ENCODE measurements around the gene CUBN. TPM values are rescaled to one million over a fixed set of nuclear protein-coding genes. Genes with fewer than 3 reads are reported as not detected.

CUBN gene
- total RNA-seq, 1 donor from 2014 or later, result 1.0 TPM

DNA sequence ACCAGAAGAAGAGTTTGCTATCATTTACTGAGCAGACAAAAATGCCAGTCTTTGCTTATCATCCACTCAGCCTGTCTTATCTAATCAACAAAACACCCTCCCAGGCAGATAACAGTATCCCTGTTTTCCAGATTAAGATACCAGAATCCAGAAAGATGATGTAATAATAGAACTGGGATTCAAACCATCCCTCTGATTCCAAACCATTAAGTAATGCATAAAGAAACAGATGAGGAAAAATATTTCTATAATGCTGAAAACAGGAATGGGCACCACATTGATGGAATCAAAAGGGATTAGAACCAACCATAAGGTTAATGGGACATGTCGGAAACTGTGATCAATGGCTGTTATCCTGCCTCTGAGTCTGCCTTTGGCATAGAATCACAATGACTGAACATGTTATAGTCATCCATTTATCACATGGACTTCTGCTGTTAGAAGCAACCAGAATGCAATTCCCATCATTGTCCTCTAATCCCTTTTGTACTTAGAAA lies 220.3 kb downstream of the CUBN start:
- H3K27me3 Mint-ChIP-seq, result peaks cover 24% of the 10 kb centered on the region
- peaks cover 41% of the 10 kb centered on the region for H3K4me1 Mint-ChIP-seq (ENCODE audit: unreplicated experiment)
- H3K36me3 Mint-ChIP-seq, result peaks cover 4% of the 10 kb centered on the region
- no peak overlapping the region for H3K27ac Mint-ChIP-seq
- TF ChIP-seq, protein P1, sequence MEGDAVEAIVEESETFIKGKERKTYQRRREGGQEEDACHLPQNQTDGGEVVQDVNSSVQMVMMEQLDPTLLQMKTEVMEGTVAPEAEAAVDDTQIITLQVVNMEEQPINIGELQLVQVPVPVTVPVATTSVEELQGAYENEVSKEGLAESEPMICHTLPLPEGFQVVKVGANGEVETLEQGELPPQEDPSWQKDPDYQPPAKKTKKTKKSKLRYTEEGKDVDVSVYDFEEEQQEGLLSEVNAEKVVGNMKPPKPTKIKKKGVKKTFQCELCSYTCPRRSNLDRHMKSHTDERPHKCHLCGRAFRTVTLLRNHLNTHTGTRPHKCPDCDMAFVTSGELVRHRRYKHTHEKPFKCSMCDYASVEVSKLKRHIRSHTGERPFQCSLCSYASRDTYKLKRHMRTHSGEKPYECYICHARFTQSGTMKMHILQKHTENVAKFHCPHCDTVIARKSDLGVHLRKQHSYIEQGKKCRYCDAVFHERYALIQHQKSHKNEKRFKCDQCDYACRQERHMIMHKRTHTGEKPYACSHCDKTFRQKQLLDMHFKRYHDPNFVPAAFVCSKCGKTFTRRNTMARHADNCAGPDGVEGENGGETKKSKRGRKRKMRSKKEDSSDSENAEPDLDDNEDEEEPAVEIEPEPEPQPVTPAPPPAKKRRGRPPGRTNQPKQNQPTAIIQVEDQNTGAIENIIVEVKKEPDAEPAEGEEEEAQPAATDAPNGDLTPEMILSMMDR (conservative IDR thresholded peaks at IDR 0.05), result no peak
- DNase-seq (ENCODE audit: extremely low spot score, unreplicated experiment), result no peak
- H3K4me3 Mint-ChIP-seq, result no peak overlapping the region
- H3K9me3 Mint-ChIP-seq, result no peaks in the 10 kb centered on the region

DNA sequence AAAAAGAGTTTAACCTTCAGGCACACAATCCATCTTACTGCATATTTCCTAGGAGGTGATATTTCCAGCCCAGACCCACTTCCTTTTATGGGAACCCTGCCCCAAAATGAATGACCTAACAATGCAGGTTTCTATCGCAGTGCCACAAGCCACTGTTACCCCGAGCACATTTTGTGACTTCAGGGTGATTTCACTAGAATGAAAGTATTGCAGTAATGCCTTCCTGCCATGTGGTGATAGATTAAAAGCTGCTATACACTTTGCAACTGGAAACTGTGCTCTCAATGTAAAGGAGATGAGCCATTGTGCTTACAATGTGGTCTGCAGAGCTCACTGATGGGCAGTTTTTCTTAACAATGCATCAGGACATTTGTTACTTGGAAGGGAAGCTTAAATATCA lies 221.9 kb downstream of the CUBN start:
- no peak for DNase-seq (ENCODE audit: extremely low spot score, unreplicated experiment)
- Mint-ChIP-seq H3K27ac (peak overlapping the region; percentile 57), H3K4me3 (peak overlapping the region; percentile 6), H3K4me1 (ENCODE audit: unreplicated experiment) (peaks cover 39% of the 10 kb centered on the region), H3K9me3 (peaks cover 6% of the 10 kb centered on the region), H3K27me3 (peaks cover 13% of the 10 kb centered on the region), H3K36me3 (peaks cover 2% of the 10 kb centered on the region)
- TF ChIP-seq, protein P1 (conservative IDR thresholded peaks at IDR 0.05), result no peak

DNA sequence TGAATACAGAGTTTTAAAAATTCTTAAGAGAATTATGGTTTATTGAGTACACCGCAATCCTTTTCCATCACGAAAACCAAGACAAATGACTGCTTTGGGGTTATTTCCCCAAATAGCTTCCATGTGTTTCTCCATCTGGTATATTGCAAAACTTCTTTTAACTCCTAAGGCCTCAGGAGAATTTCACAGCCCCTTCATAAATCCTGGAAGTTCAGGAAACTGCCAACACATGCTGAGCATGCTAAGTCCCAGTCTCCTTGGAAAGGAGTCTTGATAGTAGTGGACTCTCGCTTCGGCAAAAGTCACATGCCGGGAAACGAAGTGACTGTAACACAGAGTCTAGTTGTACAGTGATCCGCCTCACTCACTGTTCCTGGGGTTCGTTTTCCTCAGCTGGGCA lies 224.3 kb downstream of the CUBN start:
- no peak for DNase-seq (ENCODE audit: extremely low spot score, unreplicated experiment)
- H3K27me3 Mint-ChIP-seq, result peaks cover 9% of the 10 kb centered on the region
- H3K36me3 Mint-ChIP-seq, result peaks cover 5% of the 10 kb centered on the region
- H3K4me3 Mint-ChIP-seq, result peak overlapping the region; percentile 58
- TF ChIP-seq, protein P1 (conservative IDR thresholded peaks at IDR 0.05), result no peak
- H3K4me1 Mint-ChIP-seq (ENCODE audit: unreplicated experiment), result peaks cover 30% of the 10 kb centered on the region
- no peak overlapping the region for H3K27ac Mint-ChIP-seq
- peaks cover 14% of the 10 kb centered on the region for H3K9me3 Mint-ChIP-seq

DNA sequence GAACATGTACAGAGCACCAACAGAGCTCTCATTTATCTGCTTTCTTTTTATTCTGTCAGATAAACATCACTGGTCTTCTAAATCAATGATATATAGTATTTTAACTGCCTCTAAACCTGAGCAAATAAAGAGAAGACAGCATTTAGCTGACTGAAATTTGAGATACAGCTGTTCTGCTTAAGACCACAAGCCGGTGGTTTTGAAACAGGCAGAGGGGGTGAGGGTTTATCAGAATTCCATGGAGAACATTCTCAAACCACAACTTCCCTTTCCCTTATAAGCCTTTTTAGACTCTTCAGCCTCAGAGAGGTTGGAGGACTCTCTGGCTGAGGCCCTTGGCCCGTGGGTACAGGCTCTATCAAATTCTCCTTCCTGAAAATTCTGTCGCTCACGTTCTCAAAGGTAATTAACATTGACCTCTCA lies 225.0 kb downstream of the CUBN start:
- Mint-ChIP-seq H3K27me3 (peaks cover 6% of the 10 kb centered on the region), H3K4me1 (ENCODE audit: unreplicated experiment) (peaks cover 27% of the 10 kb centered on the region), H3K4me3 (peak overlapping the region; percentile 58), H3K36me3 (peaks cover 5% of the 10 kb centered on the region), H3K9me3 (peaks cover 14% of the 10 kb centered on the region), H3K27ac (no peak overlapping the region)
- no peak for DNase-seq (ENCODE audit: extremely low spot score, unreplicated experiment)
- TF ChIP-seq, protein P1 (conservative IDR thresholded peaks at IDR 0.05), result no peak

DNA sequence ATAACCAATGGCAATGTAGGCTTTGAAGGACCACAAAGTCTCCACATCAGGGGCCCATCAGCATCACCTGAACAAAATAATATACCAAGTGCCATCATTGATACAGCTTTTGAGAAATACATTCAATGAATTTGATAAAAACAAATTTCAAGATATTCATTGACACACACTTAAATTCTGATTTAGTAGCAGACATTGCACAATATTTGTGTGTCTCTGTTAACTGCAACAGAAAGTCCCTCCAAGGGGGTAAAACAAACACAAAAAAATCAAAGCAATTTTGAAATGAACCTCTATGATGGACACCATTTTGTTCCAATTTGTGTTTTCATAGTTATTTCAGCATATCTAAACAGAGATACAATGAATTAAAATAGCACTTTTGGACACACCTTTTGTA lies 225.6 kb downstream of the CUBN start:
- Mint-ChIP-seq H3K36me3 (peaks cover 5% of the 10 kb centered on the region), H3K27me3 (peaks cover 6% of the 10 kb centered on the region), H3K27ac (no peak overlapping the region), H3K4me1 (ENCODE audit: unreplicated experiment) (peaks cover 24% of the 10 kb centered on the region), H3K4me3 (no peak overlapping the region), H3K9me3 (peaks cover 14% of the 10 kb centered on the region)
- TF ChIP-seq, protein P1 (conservative IDR thresholded peaks at IDR 0.05), result no peak
- no peak for DNase-seq (ENCODE audit: extremely low spot score, unreplicated experiment)

DNA sequence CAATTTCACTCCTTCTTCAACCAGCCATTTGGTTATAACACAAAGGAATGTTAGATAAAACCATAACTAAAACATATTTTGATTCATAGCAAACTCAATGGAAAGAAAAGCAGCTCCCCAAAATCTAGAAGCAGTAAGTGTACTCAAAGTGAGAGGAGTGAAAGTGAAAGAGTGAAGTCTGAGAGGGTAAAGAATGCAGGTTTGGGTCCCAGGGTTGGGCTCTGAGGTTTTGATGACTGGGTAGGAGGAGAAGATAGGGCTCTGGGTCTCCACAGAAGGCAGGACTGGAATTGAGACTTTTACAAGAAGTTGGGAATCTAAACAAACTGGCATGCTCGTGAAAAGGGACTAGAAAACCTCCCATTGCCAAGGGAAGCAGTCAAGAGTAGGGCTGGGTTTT lies 227.0 kb downstream of the CUBN start:
- Mint-ChIP-seq H3K9me3 (peaks cover 14% of the 10 kb centered on the region), H3K4me1 (ENCODE audit: unreplicated experiment) (peaks cover 21% of the 10 kb centered on the region), H3K4me3 (no peak overlapping the region), H3K27me3 (peaks cover 4% of the 10 kb centered on the region), H3K36me3 (peaks cover 5% of the 10 kb centered on the region), H3K27ac (no peak overlapping the region)
- TF ChIP-seq, protein P1 (conservative IDR thresholded peaks at IDR 0.05), result no peak
- no peak for DNase-seq (ENCODE audit: extremely low spot score, unreplicated experiment)
